HG03354 (cell line): Measurements from ENCODE around the gene ZBTB48.

ENCODE experiments used
- ATAC-seq: cut with Tn5 transposase; IDR thresholded peaks from one replicate; pipeline ENCODE4 v1.9.1; 2021; ENCODE audit warnings: mild to moderate bottlenecking; ENCODE audit not compliant: unreplicated experiment, poor library complexity, severe bottlenecking

The ZBTB48 gene

GRCh38 chr1:6603238-6603914 lies 23.6 kb downstream of the ZBTB48 start:
- ATAC-seq: peak; percentile 45

GRCh38 chr1:6603915-6604558 lies 24.2 kb downstream of the ZBTB48 start:
- ATAC-seq: no peak

- peak; percentile 29 for ATAC-seq
These were observed 33.0 kb downstream of the ZBTB48 start for GRCh38 chr1:6612641-6613360.

- peak; percentile 92 for ATAC-seq
These were observed 33.7 kb downstream of the ZBTB48 start, which contains the start of gene PHF13 for GRCh38 chr1:6613361-6614018. PHF13 (plus strand) TSS chr1:6613731; CDS start chr1:6614067, 336 bp downstream.

DNA sequence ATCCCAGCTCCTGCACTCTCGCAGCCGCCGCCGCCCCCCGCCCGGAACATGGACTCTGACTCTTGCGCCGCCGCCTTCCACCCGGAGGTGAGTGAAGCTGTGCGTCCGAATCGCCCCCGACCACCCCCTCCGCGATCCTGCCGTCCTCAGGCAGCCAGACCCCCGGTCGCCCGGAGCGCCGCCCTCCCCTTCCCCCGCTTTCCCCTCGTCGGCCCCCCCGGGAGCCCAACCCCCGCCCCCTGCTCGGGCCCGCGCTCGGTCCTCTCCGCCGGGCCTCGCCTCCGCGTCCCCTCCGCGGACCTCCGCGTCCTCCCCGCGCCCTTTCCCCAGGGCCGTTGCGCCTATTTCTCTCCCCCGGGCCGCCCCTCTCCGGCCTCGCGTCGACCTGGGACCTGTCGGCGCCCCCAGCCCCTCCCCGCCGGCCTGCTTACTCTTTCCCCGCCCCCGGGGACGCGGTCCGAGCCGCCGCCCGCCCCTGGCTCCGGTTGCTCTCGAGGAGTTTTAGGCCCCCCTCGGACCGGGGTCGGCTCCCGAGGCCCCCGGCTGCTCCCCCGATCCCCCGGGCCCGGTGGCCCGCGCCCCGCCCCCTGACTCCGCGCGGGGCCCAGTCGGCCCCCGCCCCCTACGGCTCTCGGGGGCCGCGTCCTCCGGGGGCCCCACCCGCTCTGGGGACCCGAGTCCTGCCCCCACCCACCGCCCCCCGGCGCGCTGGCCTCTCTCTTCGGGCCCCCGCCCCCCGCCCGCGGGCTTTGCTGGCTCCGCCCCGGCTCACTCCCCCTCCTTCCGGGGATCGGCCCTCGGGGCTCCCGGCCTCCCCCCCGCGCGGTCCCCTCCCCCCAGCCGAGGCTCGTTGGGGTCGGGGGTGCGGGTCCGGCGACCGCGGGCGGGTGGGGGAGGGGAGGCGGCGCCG lies 34.5 kb downstream of the ZBTB48 start:
- ATAC-seq: no peak

GRCh38 chr1:6614929-6615785 lies 35.4 kb downstream of the ZBTB48 start:
- no peak for ATAC-seq

- ATAC-seq: no peak
These were observed 39.3 kb downstream of the ZBTB48 start for GRCh38 chr1:6619045-6619444.

DNA sequence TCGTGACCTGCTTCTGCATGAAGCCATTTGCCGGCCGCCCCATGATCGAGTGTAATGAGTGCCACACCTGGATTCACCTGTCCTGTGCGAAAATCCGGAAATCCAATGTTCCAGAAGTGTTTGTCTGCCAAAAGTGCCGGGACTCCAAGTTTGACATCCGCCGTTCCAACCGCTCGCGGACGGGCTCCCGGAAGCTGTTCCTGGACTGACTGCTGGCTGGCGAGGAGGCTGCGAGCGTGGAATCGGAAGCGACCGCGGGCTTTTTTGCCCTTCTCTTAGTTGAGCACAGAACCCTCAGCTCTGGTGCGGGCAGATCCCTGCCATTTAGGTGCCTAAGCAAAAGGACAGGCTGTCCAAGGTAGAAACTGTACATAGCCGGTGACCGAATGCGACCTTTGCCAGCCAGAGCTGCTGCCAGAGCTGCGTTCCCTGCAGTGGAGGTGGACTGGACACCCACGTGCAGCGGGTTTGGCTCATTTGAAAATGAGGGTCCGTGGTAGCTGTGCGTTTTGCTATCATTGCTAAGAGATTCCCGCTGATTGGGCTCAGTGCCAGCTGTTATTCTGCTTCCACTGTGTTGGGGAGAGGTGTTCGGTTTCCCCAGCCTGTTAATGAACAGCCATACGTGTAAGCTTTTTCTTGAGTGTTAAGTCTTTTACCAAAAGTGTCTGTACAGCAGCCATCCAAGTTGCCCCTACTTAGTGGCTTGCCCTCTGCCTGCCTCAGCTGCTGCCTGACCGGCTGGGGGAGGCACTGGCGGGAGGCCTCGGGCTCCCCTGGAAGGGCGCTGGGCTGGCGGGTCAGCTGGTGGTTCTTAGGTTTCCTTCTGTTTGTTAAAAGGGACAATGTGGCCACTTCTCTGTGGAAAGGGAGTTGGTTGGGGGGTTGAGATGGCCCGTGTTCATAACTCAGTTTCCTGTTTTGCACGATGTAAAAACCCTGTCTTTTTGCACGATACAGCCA lies 41.9 kb downstream of the ZBTB48 start:
- no peak for ATAC-seq

DNA sequence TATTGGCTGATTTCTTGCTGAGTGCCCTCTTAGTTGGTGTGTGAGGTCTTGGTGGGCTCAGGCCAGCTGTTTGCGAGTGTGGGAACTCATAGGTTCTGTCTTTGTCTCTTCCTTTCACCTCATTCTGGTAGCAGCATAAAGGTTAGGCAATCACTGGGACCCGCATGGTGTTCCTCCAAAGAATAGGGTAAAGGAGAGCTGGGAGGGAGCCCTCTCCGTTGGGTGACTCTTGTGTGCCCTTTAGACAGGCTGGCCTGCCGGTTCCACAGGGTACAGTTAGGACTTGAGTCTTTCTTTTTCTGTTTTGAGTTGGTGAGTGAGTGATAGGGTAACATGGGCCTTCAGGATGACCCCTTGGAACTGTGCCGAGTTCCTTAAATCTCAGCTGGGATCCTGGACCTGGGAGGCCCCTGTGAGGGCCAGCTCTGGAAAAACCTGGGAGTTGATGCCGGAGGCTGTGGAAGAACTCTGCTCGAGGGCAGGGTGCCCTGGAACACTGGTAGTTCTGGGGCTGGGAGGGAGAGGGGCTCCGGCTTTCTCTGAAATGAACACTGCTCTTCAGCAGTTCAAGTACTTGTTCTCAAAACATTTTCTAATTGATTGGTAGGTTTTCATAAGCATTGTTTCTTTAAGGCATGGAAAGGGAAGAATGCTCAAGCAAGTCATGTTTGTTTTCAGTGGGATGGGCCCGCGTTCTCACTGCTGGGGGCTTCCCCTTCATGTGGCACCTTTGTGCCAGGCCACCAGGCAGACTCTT lies 42.8 kb downstream of the ZBTB48 start:
- no peak for ATAC-seq

- ATAC-seq: no peak
These were observed 43.6 kb downstream of the ZBTB48 start for GRCh38 chr1:6623269-6623965.

DNA sequence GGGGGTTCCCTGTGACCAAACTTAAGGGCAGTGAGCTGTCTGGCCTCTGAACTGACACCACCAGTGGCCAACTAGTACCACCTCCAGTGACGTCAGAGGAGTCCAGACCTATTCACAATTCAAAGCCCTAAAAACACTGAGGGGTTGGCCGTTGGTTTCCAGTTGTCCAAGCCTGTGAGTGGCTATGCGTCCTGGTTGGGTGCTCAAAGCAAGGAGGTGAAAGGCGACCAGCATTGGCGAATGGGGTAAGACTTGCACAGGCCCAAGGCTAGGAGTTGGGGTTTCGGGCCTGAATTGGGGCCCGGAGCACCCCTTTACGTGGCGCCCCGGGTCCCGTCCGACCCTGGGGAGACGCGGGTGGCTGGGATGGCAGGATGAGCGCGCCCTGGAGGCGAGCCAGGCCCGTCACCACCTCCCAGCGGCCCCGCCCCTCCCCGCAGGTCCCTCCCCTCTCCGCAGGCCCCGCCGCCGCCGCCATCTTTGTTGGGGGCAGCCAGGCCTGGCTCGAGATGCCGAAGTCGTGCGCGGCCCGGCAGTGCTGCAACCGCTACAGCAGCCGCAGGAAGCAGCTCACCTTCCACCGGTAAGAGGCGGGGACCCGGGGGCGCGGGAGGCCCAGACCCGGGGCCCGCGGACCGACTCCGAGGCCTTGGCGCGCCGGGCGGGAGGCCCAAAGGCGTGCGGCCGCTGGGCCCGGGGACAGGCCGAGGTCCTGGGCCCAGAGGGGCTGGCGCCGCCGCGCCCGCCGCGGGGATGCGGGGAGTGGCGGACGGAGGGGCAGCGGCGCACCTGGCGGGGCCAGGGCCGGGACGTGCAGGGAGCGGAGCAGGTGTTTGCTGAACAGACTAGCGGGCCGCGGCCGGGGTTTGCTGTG lies 45.2 kb downstream of the ZBTB48 start, which contains the start of gene THAP3:
THAP3 (plus strand) TSS at position 159 of the 874 bp plus-strand sequence; CDS start at position 510, 351 bp downstream.
- peak; percentile 89 for ATAC-seq

- peak; percentile 52 for ATAC-seq
These were observed 45.9 kb downstream of the ZBTB48 start for GRCh38 chr1:6625584-6626149.

DNA sequence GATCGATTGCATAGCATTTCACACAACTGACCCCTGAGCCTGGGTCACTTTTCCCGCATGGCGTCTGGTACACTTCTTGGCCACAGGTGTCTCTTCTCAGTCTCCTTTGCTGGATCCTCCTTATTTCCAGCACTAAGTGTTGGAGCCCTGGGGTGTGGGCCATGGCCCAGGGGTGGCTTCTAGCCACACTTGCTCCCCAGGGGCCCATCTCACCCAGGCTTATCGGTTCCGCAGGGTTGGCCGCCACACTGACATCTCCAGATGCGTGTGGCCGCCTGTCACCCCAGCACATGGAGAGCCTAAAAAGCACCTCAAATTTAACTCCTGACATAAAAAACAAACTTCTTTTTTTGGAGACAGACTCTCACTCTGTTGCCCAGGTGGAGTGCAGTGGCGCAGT lies 47.2 kb downstream of the ZBTB48 start:
- ATAC-seq: no peak

DNA sequence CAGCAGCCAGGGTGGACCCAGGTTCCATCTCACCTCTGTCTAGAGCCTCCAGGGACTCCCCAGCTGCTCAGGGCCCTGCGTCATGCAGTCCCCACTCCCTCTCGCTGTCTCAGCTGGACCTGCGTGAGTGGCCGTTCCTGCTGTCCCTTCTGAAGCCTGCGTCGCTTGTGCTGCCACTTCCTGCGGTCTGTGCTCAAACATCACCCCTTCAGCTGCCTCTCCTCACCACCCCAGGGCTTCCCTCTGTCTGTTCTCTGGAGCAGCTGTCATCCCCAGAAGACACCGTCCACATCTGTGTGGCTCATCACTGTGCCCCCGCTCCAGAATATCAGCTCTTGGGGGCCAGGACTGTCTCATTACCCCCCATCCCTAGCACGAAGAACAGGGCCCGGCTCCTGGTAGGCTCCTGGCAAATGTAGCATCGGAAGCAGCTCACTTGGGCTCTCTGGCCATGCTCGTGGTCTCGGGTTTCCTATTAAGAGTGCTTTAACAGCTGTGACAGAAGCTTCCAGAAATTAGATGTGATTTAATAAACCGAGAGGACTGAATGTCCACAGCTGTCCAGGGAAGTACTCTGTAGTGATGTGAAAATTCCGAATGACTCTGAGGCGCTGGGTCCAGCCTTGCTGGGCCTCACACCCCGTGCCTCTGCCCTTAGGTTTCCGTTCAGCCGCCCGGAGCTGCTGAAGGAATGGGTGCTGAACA lies 48.2 kb downstream of the ZBTB48 start:
- no peak for ATAC-seq
